Stimulated activated CD4-positive, alpha-beta T cell treated with anti-CD3 and anti-CD28 coated beads, Interleukin-15, amount 100 ng/mL, for 48 hours (primary cell): ENCODE data around the gene SLC52A1.
"Not testable (repeated sequence)": the region's sequence is repeated elsewhere in the genome, so short reads cannot be mapped to it uniquely, and the experiment has no call there.

Source experiments
- DNase-seq, 2 donors: peaks; one replicate each; pipeline ENCODE4 v3.0.0-alpha.2; 2020; ENCODE audit warnings: low read depth in 2 of 2

The SLC52A1 gene

GRCh38 chr17:5035315-5035714, at the start of gene SLC52A1:
TSS of gene SLC52A1 (minus strand) at chr17:5035426. CDS start at chr17:5034606, 820 bp downstream.
- no peak for DNase-seq

DNA sequence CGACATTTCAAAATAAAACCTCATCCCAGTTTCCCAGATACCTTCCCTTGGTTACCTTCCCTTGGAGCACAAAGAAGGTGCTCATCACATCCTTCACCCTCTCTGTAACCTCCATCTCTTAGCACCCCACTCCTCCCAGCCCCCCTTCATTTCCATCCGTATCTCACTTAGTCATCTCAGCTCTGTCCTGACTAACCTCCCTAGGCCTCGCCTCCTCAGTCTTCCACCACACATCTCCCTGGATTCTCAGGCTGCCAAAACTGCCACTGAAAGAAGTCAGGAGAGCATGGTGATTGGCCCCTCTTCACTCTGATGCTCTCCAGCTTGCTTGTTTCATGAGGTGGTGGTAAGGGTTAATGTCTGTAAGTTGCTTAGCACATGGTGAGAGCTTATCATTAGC, 45.4 kb upstream of the SLC52A1 start:
- DNase-seq: no peak

- peak; percentile 66 to 71 for DNase-seq
These were observed 43.1 kb upstream of the SLC52A1 start, which contains the start of gene ZFP3 for GRCh38 chr17:5078106-5079028. TSS of gene ZFP3 (plus strand) at chr17:5078467. CDS start at chr17:5091505, 13,038 bp downstream.

DNA sequence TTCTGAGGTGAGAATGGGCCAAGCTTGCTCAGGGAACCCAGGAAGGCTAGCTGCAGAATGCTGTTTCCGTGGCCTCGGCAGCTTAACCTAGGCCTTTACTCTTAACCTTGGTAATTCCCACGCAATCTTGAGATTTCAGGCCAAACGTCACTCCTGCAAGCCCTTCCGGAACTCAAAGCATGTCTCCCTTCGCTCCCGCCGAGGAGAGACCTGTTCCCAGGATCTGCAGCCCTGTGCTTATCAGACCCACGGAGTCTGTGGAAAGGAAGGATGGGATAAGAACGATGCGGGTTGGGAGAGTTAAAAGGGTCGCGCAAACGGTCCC, 42.5 kb upstream of the SLC52A1 start:
- DNase-seq: no peak

DNA sequence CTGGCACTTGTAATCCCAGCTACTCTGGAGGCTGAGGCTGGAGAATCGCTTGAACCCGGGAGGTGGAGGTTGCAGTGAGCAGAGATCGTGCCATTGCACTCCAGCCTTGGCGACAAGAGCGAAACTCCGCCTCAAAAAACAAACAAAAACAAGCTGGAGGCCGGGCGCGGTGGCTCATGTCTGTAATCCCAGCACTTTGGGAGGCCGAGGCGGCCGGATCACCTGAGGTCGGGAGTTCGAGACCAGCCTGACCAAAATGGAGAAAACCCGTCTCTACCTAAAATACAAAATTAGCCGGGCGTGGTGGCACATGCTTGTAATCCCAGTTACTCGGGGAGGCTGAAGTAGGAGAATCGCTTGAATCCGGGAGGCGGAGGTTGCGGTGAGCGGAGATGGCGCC, 42.0 kb upstream of the SLC52A1 start:
- not testable (repeated sequence) for DNase-seq

GRCh38 chr17:5075472-5075871, 40.2 kb upstream of the SLC52A1 start:
- DNase-seq: not testable (repeated sequence)

DNA sequence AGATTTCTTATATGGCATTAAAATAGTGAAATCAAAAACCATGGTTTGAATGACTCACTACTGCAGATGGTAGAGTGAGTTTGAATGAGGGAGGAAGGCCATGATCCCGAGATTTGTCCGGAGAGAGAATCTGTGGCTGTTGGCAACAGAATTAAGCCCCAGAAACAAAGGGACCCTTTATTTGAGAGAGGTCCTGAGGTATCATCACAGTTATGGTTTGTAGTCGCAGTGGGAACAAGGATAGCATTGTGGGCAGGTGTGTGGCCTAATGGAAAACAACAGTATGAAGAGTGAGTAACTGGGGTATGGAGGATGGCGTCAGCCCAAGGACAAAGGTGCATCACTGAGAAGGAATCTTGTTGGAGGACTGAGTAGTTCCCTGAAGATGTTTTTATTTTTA, 34.5 kb upstream of the SLC52A1 start:
- no peak for DNase-seq

DNA sequence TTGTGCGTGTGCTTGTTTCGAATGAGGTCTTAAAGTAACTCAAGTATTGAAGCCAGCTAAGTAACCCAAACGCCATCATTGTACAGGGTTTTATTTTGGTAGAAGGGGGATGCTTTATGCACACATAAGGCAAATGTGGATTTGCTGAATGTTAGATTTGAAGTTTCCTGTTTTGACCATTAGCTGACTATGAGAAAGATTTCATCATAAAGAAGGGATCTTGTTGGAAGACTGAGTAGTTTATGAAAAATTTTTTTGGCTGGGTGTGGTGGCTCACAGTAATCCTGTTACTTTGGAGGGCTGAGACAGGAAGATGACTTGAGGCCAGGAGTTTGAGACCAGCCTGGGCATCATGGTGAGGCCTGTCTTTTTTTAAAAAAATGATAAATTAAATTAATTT, 33.0 kb upstream of the SLC52A1 start:
- no peak for DNase-seq

- no peak for DNase-seq
These were observed 30.1 kb upstream of the SLC52A1 start for GRCh38 chr17:5065227-5065744.

GRCh38 chr17:5055543-5055942, 20.3 kb upstream of the SLC52A1 start:
- DNase-seq: no peak

- DNase-seq: no peak
These were observed 15.1 kb upstream of the SLC52A1 start for GRCh38 chr17:5050278-5050677.

DNA sequence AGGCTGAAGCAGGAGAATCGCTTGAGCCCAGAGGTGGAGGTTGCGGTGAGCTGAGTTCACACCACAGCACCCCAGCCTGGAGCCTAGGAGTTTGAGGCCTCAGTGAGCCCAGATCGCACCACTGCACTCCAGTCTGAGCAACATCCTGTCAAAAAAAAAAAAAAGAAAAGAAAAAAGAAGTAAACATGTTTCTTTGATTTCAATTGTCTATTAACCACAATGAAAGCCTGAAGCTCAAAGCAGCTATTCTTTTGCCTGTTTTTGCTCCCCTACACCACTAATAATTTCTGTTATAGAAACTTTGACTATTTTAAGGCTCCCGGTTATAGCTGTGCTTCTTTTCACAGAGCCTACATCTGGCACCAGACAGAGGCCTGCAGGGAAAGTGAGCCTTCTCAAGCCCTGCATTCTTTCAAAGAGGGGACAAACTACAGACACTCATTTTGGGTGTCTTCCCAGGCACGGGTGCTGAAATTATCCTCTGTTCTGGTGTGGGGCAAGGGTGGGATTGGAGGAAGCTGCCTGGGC, 14.2 kb upstream of the SLC52A1 start:
- DNase-seq: no peak

DNA sequence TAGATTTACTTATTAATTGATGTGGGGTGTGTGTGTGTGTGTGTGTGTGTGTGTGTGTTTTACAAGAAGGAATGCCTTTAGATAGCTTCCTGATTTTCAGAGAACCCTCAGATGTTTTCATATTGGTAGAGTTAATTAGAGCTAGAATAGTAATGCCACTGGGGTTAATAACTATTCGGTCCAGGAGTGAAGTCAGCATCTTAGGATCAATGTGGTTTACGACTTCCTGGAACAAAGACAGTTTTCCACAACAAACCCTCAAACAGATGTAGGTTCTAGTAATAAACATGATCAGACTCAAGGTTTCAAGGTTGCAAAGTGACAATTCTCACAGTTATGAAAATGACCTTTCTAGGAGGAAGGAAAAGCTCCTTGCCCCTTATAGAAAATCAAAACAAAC, 12.2 kb upstream of the SLC52A1 start:
- no peak for DNase-seq

DNA sequence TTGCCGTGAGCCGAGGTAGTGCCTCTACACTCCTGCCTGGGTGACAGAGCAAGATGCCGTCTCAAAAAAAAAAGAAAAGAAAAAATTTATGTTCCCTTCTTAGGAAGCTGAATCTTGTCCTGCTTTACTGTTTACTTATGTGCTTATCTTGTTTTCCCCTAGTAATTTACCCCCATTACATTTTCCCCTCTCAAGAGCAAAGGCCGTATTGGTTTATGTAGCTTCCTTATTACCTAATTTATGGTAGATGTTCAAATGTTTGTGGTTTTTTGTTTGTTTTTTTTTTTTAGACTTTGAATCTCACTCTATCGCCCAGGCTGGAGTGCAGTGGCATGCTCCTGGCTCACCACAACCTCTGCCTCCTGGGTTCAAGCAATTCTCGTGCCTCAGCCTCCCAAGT, 10.3 kb upstream of the SLC52A1 start:
- no peak for DNase-seq

DNA sequence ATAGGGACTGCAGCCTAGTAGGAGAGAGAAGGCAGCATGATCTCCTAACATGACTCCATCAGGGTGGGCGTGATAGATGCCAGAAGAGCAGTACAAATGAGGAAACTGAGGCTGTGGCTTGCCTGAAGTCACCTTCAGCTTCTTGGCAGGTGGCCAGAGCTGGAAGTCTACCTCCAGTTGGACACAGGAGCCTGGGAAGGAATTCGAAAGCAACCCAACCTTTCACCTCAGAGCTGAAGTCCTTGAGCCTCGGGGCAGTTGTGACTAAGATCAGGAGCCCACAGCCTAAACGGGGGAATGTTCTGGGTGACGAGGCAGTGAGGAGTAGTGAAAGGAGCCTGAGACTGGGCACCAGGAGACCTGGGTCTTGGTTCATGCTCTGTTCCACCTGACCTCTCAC, 9.4 kb upstream of the SLC52A1 start:
- DNase-seq: no peak

DNA sequence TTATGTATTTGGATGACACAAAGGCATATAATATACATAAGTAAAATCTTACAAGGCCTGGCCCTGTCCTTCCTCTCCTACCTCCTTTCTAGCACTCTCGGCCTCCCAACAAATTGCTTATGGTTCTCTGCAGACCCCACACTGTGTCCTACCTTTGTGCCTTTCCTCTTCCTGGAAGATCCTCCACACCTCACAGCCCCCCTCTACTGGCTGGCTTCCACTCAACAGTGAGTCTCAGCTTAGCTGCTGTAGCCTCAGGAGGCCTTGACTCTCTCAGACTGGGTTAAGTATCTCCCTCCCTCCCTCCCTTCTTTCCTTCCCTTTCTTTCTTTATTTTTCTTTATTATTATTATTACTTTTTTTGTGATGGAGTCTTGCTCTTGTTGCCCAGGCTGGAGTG, 8.3 kb upstream of the SLC52A1 start:
- no peak for DNase-seq

GRCh38 chr17:5042157-5043022, 7.2 kb upstream of the SLC52A1 start:
- peak in 1 of 2 donors; percentile 10 for DNase-seq

DNA sequence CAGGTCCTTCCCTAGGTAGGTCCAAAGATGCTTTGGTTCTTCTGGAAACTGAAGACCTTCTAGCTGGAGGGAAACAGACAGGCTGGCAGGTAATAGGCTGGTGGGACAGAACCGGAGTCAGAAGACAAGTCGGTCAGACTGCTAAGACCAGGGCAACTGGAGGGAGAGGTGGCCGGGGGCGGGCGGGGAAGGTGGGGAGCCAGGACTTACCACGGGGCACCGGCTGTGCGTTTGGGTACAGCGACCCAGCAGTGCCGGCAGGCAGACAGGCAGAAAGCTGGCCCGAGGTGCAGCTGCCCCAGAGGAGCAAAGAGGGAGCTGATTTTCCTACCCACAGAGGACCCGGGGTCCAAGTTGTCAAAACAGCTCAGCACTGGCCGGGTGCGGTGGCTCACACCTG, 575 bp downstream of the SLC52A1 start:
- no peak for DNase-seq

- no peak for DNase-seq
These were observed 1.2 kb downstream of the SLC52A1 start for GRCh38 chr17:5034063-5034462.

DNA sequence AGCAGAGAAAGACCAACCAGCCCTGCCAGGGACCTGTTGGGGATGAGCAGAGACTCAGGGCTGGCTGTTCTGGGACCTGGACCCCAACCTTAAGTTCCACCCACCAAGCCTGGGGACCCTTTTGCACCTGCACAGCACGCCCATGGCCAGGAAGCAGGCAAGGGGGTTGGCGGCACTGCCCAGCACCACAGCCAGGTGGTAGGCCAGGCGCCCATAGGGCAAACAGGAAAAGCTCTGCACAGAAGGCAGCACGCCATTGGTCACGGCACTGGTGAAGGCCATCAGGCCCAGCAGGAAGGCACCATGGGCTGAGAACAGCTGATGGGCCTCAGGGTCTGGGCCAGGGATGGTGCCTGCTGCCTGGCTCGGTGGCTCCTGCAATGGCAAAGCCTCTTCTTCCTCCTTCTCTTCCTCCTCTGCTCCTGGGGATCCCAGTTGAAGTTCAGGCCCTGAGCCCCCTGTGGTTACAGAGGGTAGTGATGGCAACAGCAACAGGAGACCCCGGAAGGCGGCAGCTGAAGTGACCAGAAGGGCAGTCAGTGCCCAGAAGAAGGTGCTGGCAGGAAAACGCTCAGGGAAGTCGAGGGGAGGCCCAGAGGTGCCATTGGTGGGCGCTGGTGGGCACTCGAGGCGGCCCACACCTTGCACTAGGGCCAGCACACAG, 1.7 kb downstream of the SLC52A1 start:
- no peak for DNase-seq

DNA sequence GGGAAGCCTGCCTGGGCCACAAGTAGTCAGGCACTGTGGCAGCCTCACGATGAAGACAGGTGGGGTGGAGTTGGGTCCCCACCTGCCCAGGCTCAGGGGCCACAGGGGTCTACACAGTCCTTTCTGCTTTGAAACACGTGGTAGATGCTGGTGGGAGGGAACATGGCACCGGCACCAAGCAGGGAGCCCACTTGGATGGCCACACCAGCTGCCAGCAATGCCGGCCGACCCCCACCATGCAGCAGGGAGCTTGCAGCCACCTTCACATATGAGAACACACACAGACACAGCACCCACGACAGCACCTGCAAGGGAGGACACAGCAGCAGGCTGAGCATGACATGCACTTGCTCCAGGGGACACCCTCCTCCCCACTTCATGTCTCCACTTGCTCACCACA, 2.4 kb downstream of the SLC52A1 start:
- no peak for DNase-seq
